SK-N-SH (cell line): ENCODE data around the gene CCDC183.

Experiments
- CTCF ChIP-seq: fragments of 200-600 bp; sonication (generic); IDR thresholded peaks from 2 replicates; pipeline ENCODE4 v1.6.1; 2017; ENCODE audit warnings: antibody characterized with exemption, mild to moderate bottlenecking, moderate library complexity
- PBX3 ChIP-seq: IDR thresholded peaks from 2 replicates; pipeline ENCODE4; 2012
- REST ChIP-seq: IDR thresholded peaks from 2 replicates; pipeline ENCODE4 v1.6.1; 2012; ENCODE audit warnings: mild to moderate bottlenecking, low read depth, low read length, moderate library complexity
- ZBTB33 ChIP-seq: IDR thresholded peaks from 2 replicates; pipeline ENCODE4 v1.4.0; 2012; ENCODE audit warnings: low read depth, borderline replicate concordance

GRCh38 chr9:136750526-136750925, 45.6 kb upstream of the CCDC183 start:
- TF ChIP-seq ZBTB33 = no peak
- no peak for TF ChIP-seq CTCF
- TF ChIP-seq REST = no peak
- no peak for TF ChIP-seq PBX3
